Stimulated activated CD4-positive, alpha-beta T cell treated with anti-CD3 and anti-CD28 coated beads, Interleukin-1b, Interleukin-23, amount 100 ng/mL, for 4 hours (primary cell): ENCODE results near the gene PIK3R1.

Experiments
- DNase-seq, 2 donors: peaks; one replicate each; pipeline ENCODE4 v3.0.0-alpha.2; 2020; ENCODE audit warnings: low read depth in 2 of 2

The PIK3R1 gene

GRCh38 chr5:68331192-68332079 is 115.9 kb downstream of the PIK3R1 start:
- no peak for DNase-seq

DNA sequence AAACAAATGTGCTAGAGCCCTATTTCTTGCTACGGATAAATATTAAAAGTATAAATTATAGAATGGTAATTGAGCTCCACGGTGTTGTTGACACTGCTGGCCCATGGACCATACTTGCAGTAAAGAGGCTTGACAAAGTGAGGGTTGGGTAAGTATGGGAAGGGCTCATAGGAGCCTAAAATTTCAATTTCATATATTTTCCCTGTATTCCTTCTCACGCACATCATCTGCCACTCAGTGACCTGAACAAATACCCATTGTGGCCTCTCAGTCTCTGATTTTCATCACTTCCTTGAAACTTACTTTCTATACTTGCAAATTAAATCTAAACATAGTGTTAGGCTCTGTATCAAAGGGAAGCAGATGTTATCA is 116.5 kb downstream of the PIK3R1 start:
- DNase-seq: no peak

GRCh38 chr5:68332556-68332955 is 117.0 kb downstream of the PIK3R1 start:
- no peak for DNase-seq

- DNase-seq: no peak
Observed at GRCh38 chr5:68333649-68334552, 118.3 kb downstream of the PIK3R1 start.

DNA sequence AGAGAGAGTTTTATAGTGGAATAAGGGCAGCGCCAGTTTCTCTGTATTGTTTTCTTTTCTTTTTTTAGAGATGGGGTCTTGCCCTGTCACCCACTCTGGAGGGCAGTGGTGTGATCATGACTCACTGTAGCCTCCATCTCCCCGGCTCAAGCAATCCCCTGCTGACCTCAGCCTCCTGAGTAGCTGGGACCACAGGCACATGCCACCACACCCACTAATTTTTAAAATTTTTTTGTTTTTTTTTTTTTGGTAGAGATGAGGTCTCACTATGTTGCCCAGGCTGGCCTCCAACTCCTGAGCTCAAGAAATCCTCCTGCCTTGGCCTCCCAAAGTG is 119.0 kb downstream of the PIK3R1 start:
- no peak for DNase-seq

DNA sequence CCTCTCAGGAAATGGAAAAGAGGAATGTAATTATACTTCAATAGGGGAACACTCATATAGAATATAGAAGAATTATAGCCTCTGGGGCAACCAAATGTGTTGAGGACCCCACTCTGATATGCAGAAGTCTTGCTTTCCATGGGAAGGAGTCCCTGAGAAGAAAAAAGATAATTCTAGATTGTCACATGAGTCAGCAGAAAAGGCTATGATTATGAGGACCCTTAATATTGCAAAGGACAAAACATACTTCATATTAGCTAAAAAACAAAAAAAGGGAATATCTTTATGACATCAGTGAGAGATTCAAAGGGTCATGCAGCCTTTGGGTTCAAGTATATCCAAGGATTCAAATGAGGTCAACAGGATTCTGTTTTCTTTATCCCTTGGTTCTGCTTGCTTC is 119.5 kb downstream of the PIK3R1 start:
- no peak for DNase-seq

GRCh38 chr5:68336200-68336599 is 120.6 kb downstream of the PIK3R1 start:
- DNase-seq: no peak

DNA sequence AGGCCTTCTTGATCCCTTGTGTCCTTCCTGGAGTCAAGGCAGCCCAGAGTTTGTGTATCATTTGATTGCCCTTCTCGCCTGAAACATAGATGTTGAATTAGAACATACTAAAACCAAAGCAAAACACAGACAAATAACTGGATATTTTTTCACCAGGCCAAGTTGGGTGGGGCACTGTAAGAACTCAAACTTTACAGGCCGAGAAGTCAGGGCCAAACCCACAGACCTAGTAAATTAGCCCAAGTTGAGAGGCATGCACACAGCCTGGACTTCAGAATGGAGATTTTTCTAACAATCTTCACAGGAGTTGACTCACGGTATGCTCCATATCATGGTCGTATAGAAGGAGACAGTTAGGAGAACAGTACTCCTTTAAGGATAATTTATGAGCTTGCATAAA is 121.7 kb downstream of the PIK3R1 start:
- DNase-seq: no peak

- no peak for DNase-seq
Observed at GRCh38 chr5:68339921-68340321, 124.4 kb downstream of the PIK3R1 start.

DNA sequence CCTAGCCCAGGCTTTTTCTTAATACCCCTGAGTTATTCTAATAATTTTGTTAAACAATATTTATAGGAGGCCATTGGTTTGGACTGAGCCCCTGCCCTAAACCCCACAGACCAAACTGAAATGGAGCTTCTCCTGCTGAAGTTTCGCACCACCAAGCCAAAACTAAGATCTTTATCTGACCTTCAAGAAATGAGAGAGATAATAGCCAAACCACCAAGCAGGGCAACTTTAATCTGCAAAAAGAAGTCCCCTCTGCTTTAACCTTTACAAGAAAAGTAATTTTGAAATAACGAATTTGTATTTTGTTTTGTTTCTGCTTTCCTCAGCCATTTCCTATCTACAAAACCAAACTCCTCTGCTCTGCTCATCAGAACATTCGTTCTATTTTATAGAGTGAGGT is 125.5 kb downstream of the PIK3R1 start:
- no peak for DNase-seq

DNA sequence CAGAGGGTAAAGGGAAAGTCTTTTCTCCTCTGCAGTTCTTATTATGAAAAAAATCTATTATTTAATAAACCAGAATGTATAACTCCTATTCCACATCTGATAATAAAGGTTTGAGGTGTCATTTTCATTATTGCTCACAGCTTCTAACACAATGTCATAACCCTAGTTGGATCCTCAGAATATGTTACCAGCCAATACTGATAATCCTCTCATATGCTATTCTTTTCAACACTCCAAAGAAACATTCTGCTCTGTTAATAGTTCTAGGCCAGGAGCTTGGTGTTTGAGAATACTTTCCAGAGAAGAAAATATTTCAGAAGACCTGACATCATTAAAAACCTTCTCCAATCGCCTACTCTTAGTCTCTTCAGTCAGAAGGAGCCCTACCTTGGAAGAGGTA is 127.1 kb downstream of the PIK3R1 start:
- no peak for DNase-seq

DNA sequence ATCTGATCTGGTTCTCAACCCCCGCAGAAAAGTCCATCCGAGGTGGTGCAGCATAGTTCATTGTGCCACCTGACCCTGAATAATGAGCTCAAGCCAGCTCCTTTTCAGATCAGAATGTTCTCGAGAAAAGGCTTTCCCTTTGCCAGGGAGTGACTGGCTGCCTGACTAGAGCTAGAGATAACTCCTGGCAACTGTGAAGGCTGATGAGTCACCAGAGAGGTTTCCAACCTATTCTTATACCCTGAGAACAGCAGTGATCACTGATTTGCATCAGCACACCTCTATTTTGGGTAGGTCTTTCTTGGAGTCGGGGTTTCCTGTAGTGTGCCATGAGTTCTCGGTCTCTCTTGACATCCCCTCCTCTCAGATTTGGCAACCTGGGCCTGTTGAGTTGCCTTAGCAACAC is 127.9 kb downstream of the PIK3R1 start:
- no peak for DNase-seq

DNA sequence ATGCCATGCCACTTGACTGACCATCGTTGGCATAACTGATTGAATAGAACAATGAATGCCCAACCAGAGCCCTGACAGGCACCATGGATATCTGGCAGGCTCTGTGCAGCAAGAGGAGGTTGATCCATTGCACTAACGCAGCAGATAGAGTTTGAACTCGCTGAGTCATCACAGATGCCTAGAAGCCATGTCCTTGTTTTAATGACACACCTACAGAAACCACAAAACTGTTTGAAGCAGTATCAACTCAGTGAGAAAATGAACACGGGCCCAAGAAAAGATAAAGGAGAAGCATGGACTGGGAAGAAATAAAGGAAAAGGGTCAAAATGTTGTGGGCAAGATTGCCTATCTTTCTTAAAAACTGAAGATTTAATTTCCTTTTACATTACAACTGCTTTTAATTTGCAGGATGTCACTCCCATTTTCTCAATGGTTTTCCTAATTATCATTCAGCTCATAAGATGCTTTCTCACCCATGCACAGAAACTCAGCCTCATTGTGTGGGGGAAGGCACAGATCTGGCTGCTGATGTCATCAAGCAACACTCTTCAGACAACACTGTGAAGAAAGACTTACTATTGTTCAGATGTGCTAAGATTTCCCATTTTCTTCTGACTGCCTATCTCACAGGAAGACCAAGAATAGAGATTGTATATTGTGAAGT is 129.0 kb downstream of the PIK3R1 start:
- DNase-seq: peak in 1 of 2 donors; percentile 12

DNA sequence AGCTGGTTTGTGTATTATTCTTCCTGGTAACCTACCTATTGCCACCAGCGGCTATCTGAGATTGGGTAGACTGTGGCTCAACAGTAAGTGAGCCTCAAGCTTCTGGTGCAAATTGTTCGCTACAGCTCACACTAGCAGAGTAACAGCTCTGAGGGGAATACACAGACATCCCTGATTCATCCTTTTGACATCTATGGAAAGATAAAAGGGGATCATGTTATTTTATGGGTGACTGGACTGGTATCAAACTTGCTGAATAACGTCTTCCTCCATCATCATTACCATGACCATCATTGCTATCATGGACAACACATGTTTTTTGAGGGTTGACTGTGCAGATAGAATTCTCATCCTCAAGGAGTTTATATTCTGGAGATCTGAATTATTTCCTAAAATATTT is 129.6 kb downstream of the PIK3R1 start:
- no peak for DNase-seq

DNA sequence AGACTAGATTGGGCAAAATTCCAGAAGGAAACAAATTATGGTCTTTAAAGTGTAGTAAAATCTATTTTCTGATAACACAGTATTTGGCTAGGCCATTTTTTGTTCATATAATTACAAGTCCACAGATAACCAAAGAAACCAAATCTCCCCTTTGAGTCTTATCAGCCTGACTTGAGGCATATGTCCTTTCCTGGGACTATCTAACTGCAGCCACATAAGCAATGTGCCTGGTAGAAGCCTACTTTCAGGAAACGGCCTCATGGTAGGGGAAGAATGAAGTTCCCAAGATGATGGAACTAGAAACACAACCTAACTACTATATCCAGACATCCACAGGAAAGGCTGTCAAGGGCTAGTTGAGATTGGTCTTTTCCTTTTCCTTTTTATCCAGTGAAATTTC is 130.0 kb downstream of the PIK3R1 start:
- no peak for DNase-seq

GRCh38 chr5:68347536-68347935 is 132.0 kb downstream of the PIK3R1 start:
- no peak for DNase-seq

GRCh38 chr5:68348447-68349222 is 133.1 kb downstream of the PIK3R1 start:
- no peak for DNase-seq

- no peak for DNase-seq
Observed at GRCh38 chr5:68350176-68350575, 134.6 kb downstream of the PIK3R1 start.
